Posterior vena cava (tissue), 2 donors: ENCODE results near the gene ARHGAP6. TPM values are rescaled to one million over a fixed set of nuclear protein-coding genes. Genes with fewer than 3 reads are reported as not detected.

ENCODE experiments used
- DNase-seq: peaks from one replicate; pipeline ENCODE4 v3.0.0-alpha.2; 2020; ENCODE audit warnings: low spot score
- intact Hi-C, 2 donors: fragments of 100-400 bp; cut with DNase I; formaldehyde crosslinking; loops; one replicate each; pipeline versions ENCODE4 v1.14.1 to v1.14.2; 2022 to 2023
- total RNA-seq, 2 donors: library from RNA; stranded (reverse); fragmentation: NEBNext Ultra II Directional; extraction: Animal tissue kit (Norgen Biotek cat#: 25700); gene quantifications; one replicate each; pipeline ENCODE4 v1.2.1, GENCODE V29; 2021
- donor health status: DM: yes; HTN: yes; CAD: no.
- donor health status: DM: yes; HTN: yes; CAD: no.

The ARHGAP6 gene
- total RNA-seq, 2 donors from 2014 or later, result 19.6 to 20.2 TPM

DNA sequence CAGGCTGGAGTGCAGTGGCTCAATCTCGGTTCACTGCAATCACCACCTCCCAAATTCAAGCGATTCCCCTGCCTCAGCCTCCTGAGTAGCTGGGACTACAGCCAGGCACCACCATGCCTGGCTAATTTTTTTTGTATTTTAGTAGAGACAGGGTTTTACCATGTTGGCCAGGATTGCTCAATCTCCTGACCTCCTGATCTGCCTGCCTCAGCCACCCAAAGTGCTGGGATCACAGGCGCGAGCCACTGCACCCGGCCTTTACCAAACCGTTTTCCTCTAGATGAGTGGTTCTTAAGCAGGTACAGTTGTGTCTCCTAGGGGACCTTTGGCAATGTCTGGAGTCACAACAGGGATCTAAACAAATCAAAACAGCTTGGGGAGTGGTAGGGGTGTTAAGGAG is 360.9 kb downstream of the ARHGAP6 start:
- intact Hi-C loops, result no loop called here
- DNase-seq, result no peak

- DNase-seq, result no peak
- intact Hi-C loops, result no loop called here
Observed at GRCh38 chrX:11298600-11298999, 367.1 kb downstream of the ARHGAP6 start.

- intact Hi-C loops, result no loop called here
- no peak for DNase-seq
Observed at GRCh38 chrX:11296051-11296450, 369.7 kb downstream of the ARHGAP6 start.

DNA sequence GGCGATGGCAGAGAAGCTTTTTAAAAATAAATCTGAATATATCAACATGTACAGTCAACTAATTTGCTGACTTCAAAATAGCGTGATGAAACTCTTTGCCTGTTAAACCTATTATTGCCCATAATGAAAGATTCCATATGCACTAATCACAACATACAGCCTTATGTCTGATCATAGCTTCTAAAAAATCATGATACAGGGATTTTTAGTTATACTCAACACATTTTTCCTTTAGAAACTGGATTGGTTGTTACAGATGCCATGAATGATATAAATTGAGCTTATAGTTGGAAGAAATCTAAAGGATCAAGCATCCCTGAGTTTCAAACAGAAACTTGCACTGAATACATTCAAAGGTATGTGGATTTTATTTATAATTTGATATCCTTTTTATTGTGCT is 372.6 kb downstream of the ARHGAP6 start, which contains the start of gene AMELX:
Gene AMELX, plus strand, starts transcription at position 301 of the 400 bp plus-strand sequence. CDS start 1,376 bp downstream, outside the sequence.
- intact Hi-C loops, result no loop called here
- DNase-seq, result no peak

- DNase-seq, result no peak
- intact Hi-C loops, result no loop called here
Observed at GRCh38 chrX:11290416-11291102, 375.2 kb downstream of the ARHGAP6 start.

DNA sequence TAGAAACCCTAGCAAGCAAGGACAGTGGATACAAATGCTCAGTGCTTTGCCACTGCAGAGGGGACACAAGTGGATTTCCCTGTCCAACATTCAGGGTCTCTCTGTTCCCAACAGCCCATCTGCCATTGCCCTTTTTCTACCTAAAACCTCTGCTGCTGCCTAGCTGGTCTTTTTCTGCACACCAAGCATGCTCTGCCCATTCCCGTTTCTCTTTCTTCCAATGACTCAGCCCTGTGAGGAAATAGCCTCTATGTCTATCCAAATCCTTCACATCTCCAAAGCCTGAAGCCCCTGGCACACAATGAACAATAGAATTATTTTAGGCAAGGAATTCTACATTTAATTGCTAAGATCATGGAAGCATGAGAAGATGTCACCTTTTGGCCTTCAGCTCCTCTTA is 378.2 kb downstream of the ARHGAP6 start:
- intact Hi-C loops, result no loop called here
- no peak for DNase-seq

DNA sequence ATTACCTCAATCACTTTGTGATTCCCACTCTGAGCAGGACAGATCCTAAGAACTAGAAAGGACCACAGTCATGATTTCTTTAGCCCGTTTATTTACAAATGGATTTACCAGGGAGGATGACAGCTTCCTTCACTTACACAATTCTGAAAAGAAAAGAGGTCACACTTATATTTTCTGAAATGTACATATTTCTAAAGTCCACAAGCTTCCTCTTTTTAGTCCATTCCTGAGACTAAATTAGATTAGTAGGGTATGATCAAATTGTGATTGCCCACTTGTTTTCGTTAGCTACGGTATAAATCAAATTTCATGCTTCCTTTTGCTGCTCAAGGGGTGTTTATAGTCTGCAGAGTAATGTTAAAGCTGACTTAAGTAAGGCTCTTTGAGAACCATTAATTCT is 380.1 kb downstream of the ARHGAP6 start:
- intact Hi-C loops, result no loop called here
- DNase-seq, result no peak

- intact Hi-C loops, result no loop called here
- no peak for DNase-seq
Observed at GRCh38 chrX:11282043-11282442, 383.7 kb downstream of the ARHGAP6 start.

DNA sequence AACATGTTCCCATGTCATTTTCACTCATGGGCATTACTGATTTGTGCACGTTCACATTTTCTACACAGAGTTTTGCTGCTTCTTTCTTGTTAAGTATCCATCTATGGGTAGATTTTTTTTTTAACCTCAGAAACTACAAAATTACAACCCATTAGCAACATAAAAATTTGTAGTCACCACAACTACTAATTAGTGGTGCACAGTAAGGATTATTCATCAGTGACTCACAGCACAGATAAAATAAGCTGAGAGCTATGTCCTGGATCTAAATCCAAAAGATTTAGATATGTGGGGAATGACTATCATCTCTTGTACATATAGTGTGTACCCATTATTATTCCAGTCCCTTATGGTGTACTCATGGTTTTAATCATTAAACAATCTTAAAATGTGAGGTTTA is 392.2 kb downstream of the ARHGAP6 start:
- intact Hi-C loops, result no loop called here
- DNase-seq, result no peak

DNA sequence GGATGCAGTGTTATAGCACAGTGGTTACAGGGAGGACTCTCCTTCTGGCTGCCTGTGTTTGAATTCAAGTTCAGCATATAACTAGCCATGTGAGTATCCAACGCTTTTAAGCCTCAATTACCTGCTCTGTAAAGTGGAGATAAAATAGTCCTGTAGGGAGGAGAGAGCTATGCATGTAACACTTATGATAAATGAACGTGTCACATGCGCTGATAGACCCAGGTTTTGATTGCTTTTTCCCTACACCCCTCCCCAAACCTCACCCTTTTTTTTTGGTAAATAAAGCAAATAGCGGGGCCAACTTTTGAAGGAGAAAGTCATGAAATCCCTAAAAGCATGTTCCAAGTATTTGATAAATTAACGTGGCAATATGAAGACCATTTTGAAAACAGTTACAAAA is 392.9 kb downstream of the ARHGAP6 start:
- DNase-seq, result no peak
- intact Hi-C loops, result no loop called here

DNA sequence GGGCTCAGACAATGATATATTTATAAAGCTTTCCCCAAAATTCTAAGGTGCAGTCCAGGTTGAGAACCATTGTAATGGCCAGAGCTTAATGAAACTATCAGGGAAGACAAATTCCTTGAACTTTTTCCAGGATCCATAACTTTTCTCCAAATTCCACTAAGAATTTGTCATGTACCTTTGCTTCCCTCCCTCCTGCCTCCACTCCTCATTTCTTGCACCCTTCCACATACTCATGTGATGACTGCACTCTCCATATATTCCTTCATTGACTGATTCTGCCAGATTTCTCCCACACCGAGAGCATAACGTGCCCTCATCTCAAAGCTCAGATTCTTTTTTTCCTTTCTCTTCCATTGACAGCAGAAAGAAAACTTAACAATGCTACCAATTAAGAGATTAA is 393.4 kb downstream of the ARHGAP6 start:
- intact Hi-C loops, result no loop called here
- no peak for DNase-seq

DNA sequence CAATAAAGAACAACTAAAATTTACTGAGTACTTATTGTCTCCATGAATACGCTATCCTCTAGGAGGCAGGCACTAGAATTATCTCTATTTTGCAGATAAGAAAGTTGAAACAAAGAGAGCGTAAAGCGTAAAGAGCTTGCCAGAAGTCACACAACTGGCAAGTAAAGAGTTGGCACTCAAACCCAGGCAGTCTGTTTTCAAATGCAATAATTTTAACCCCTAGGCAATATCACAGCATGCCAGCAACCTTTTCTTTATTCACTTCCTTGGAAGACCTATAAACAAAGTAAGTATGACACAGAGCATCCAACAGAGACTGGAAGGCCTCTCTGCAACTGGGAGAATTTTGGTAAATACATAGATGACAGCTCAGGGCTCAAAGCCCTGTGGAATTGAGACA is 395.7 kb downstream of the ARHGAP6 start:
- no peak for DNase-seq
- intact Hi-C loops, result no loop called here

DNA sequence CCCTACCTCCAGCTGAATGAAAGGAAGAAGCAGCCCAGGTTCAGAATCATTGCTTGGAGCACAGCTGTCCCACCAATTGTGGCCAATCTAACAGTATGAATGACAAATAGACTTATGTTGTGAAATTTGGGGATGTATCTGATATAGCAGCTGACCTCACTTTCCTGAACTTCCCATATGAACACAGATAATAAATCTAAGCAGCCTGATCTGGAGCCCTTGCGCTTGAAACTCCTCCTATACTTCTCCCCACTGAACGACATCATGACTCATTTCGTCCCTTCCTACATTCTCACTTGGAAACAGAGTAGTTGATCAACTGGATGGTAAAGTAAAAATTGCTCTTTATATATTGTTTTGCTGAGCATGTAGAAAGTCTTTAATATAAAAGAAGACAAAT is 396.7 kb downstream of the ARHGAP6 start:
- no peak for DNase-seq
- intact Hi-C loops, result no loop called here

GRCh38 chrX:11267425-11267824 is 398.3 kb downstream of the ARHGAP6 start:
- intact Hi-C loops, result no loop called here
- DNase-seq, result no peak

DNA sequence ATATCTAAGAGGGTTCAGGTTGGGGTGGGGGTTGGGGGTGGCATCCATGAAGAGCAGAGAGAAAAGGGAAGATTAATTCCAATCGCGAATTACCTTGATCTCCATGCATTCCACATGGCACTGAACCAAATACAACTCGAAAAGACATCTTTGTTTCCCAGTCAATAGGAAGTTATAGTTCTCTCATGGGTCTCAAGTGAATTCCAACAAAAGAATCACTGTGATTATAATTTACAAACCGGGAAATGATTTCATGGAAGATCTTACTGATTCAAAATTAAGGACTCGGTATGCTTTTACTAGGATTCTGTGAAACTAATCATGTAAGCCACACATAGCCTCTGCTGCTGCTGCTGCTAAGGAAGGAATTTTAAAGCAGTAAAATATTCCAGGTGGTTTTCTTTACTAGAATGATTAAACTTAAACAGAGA is 399.1 kb downstream of the ARHGAP6 start:
- DNase-seq, result no peak
- intact Hi-C loops, result no loop called here

- no peak for DNase-seq
- intact Hi-C loops, result no loop called here
Observed at GRCh38 chrX:11265352-11265751, 400.4 kb downstream of the ARHGAP6 start.

- intact Hi-C loops, result no loop called here
- DNase-seq, result no peak
Observed at GRCh38 chrX:11264925-11265324, 400.8 kb downstream of the ARHGAP6 start.

DNA sequence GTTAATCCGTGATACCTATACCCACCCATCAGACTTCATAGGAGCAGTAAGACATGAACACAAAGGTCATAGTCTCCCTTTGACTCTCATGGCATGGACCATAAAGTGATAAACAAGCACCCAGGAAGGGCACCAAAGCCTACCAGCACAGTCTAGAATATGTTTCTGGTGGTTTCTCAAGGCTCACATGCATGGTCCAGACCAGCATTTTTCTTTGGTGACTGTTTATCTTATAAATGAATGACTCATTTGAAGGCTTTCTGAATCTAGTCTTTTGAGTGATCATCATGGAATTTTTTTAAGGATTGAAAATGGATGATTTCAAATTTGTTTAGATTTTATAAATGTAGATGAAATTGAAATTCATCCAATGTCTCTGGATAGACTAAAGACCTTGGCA is 404.5 kb downstream of the ARHGAP6 start:
- intact Hi-C loops, result no loop called here
- DNase-seq, result no peak

GRCh38 chrX:11259437-11259836 is 406.3 kb downstream of the ARHGAP6 start:
- intact Hi-C loops, result no loop called here
- DNase-seq, result no peak

DNA sequence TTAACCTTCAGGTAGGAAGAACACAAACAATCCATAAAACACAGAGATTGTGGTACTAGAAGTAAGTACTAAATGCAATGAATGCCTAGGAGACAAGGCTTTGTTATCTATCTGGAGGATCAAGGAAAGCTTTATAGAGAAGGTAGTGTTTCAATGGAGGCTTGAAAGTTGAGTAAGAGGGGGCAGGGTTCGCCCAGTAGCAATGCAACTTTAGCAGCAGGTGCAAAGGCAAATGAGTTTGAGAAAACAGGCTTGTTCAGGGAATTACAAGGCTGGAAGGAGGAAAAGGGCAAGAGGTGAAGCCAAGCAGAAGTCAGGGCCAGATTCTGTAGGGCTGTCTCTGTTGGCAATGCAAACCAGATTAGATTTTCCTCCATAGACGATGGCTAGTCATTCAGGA is 408.0 kb downstream of the ARHGAP6 start:
- intact Hi-C loops, result no loop called here

DNA sequence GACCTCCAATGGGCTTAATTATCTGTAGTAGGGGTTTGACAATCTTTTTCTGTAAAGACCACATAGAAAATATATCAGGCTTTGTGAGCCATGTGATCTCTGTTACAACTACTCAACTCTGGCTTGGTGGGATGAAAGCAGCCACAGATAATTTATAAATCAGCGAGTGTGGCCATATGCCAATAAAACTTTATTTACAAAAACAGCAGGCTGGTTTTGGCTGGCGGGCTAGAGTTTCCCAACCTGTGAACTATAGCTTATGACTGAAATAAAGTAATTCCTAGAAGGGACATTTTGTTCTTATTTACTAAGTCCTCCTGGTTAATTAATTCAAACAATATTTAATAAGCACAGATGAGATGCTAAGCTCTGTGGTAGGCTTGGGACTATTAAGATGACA is 408.4 kb downstream of the ARHGAP6 start:
- intact Hi-C loops, result no loop called here
- DNase-seq, result no peak

More for the DNA sequence above, 408.0 kb downstream of the ARHGAP6 start:
- DNase-seq, result no peak
